ENCODE results near the gene EGF.

Gene EGF

GRCh38 chr4:110007217-110007616 is 94.5 kb downstream of the EGF start:
- TF ChIP-seq, protein P1, sequence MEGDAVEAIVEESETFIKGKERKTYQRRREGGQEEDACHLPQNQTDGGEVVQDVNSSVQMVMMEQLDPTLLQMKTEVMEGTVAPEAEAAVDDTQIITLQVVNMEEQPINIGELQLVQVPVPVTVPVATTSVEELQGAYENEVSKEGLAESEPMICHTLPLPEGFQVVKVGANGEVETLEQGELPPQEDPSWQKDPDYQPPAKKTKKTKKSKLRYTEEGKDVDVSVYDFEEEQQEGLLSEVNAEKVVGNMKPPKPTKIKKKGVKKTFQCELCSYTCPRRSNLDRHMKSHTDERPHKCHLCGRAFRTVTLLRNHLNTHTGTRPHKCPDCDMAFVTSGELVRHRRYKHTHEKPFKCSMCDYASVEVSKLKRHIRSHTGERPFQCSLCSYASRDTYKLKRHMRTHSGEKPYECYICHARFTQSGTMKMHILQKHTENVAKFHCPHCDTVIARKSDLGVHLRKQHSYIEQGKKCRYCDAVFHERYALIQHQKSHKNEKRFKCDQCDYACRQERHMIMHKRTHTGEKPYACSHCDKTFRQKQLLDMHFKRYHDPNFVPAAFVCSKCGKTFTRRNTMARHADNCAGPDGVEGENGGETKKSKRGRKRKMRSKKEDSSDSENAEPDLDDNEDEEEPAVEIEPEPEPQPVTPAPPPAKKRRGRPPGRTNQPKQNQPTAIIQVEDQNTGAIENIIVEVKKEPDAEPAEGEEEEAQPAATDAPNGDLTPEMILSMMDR (IDR thresholded peaks at IDR 0.05; ENCODE audit: insufficient read depth, low read depth, low read length, missing control alignments): no peak
- DNase-seq (ENCODE audit: low read depth): no peak
- H3K4me3 ChIP-seq (ENCODE audit: low read depth, low read length): no peak overlapping the region

DNA sequence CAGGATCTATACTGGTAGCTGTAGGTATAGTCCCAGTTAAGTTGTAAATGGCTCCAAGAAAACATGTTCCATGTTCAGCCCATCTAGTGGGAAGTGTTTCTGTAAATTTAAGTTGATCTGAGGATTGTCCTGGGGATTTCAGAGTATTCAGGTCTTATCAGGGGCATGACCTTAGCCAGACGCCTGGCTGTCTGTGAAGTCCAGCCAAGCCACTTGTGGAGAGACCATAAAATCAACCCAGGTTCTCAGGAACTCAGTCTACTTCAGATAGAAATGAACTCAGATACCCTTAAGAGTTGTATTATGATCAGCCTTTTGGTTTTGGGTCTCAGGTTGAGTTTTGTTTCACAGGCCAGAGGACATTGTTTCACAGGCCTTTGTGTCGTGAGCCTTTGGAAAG is 95.9 kb downstream of the EGF start:
- TF ChIP-seq, protein P1 (IDR thresholded peaks at IDR 0.05; ENCODE audit: insufficient read depth, low read depth, low read length, missing control alignments): no peak
- no peak for DNase-seq (ENCODE audit: low read depth)
- no peak overlapping the region for H3K4me3 ChIP-seq (ENCODE audit: low read depth, low read length)

DNA sequence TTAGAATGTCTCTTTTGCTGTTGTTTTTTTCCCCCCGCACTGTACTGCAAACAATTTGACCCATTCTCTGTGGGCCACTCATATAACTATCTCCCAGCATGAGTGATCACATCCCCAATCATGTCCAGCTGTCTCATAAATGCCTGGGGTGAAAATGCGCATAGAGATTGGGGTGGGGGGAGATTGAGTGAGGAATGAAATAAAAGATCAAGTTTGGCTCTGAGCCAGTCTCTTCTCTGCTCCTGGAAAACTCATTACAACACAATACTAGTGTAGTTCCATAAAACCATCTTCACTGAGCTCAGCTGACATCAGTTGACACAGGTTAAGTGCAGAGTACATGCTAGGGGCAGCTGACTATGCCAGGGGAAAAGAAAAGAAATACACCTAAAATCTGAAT is 96.9 kb downstream of the EGF start:
- H3K4me3 ChIP-seq (ENCODE audit: low read depth, low read length): no peak overlapping the region
- TF ChIP-seq, protein P1 (IDR thresholded peaks at IDR 0.05; ENCODE audit: insufficient read depth, low read depth, low read length, missing control alignments): no peak
- DNase-seq (ENCODE audit: low read depth): no peak

- no peak overlapping the region for H3K4me3 ChIP-seq (ENCODE audit: low read depth, low read length)
- TF ChIP-seq, protein P1 (IDR thresholded peaks at IDR 0.05; ENCODE audit: insufficient read depth, low read depth, low read length, missing control alignments): no peak
- DNase-seq (ENCODE audit: low read depth): no peak
Observed at GRCh38 chr4:110010797-110011196, 98.1 kb downstream of the EGF start.

GRCh38 chr4:110012917-110013316 is 100.2 kb downstream of the EGF start:
- no peak for DNase-seq (ENCODE audit: low read depth)
- TF ChIP-seq, protein P1 (IDR thresholded peaks at IDR 0.05; ENCODE audit: insufficient read depth, low read depth, low read length, missing control alignments): no peak
- H3K4me3 ChIP-seq (ENCODE audit: low read depth, low read length): no peak overlapping the region

DNA sequence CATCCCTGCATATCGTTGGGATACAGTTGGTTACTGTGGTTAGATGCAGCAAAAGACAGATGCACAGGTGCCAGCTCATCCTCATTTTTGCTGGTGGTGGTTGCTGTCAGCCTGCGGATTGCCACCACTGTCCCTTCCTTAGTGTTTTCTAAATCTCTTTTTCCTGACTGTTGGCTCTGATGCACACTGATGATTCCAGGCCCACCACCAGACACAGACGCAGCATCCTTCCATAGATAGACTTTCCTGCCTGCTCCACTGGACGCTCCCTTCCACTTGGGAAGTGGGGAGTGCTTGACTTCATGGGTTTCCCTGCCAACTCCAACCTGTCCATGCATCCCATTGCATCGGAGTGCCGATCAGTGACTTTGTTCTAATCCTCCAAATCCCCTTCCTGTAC is 101.5 kb downstream of the EGF start:
- TF ChIP-seq, protein P1 (IDR thresholded peaks at IDR 0.05; ENCODE audit: insufficient read depth, low read depth, low read length, missing control alignments): no peak
- H3K4me3 ChIP-seq (ENCODE audit: low read depth, low read length): no peak overlapping the region
- no peak for DNase-seq (ENCODE audit: low read depth)

DNA sequence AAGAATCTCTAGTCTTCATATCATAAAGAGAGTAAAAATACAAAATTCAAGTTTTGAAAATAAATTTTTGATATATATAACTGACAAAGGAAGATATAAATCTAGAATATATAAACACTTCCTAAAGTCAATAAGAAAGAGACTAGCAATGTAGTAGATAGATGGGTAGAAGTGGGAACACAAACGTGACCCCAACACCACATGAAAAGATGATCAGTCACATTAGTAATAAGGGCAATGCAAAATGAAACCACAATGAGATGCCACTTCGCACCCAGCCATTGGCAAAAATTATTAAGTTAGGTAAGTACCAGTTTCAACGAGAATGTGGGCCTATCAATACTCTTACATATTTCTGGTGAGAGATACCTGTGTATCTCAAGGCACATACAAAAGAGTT is 106.5 kb downstream of the EGF start:
- TF ChIP-seq, protein P1 (IDR thresholded peaks at IDR 0.05; ENCODE audit: insufficient read depth, low read depth, low read length, missing control alignments): no peak
- no peak for DNase-seq (ENCODE audit: low read depth)
- no peak overlapping the region for H3K4me3 ChIP-seq (ENCODE audit: low read depth, low read length)

Data from GM12865 (cell line).